Stomach (tissue), 4 donors: Measurements from ENCODE around the gene ANTXR2.

Experiments used
- EP300 ChIP-seq: sonication (generic); formaldehyde crosslinking; IDR thresholded peaks from one replicate; pipeline ENCODE4 v1.6.1; 2017; ENCODE audit warnings: antibody characterized with exemption
- TF ChIP-seq, protein P1 (sequence below), 7 experiments: fragments of 450-650 bp in 4 of 7; fragments of 200-600 bp in 3 of 7; sonication (generic) in 3 of 7; IDR thresholded peaks; one replicate each; pipeline ENCODE4 v1.5.1; 2016 to 2019; ENCODE audit warnings: antibody characterized with exemption in 7 of 7, control low read depth in 2 of 7, mild to moderate bottlenecking in 1 of 7

DNA sequence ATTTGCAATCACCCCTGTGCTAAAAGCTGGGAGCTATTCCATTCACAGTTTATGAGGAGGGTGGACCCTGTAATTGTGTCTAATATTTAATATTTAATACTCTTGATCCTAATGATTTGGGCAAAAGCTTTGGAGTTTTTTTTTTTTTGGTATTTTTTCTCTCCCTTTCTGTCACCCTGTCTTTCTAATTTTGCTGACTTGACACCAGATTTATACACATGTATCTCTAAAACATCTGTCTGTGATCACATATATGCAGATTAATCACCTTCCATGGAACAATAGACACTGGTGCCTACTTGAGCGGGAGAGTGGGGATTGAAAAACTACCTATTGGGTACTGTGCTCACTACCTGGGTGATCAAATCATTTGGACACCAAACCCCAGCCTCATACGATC, 18.7 kb upstream of the ANTXR2 start:
- TF ChIP-seq, protein P1, sequence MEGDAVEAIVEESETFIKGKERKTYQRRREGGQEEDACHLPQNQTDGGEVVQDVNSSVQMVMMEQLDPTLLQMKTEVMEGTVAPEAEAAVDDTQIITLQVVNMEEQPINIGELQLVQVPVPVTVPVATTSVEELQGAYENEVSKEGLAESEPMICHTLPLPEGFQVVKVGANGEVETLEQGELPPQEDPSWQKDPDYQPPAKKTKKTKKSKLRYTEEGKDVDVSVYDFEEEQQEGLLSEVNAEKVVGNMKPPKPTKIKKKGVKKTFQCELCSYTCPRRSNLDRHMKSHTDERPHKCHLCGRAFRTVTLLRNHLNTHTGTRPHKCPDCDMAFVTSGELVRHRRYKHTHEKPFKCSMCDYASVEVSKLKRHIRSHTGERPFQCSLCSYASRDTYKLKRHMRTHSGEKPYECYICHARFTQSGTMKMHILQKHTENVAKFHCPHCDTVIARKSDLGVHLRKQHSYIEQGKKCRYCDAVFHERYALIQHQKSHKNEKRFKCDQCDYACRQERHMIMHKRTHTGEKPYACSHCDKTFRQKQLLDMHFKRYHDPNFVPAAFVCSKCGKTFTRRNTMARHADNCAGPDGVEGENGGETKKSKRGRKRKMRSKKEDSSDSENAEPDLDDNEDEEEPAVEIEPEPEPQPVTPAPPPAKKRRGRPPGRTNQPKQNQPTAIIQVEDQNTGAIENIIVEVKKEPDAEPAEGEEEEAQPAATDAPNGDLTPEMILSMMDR (IDR thresholded peaks at IDR 0.05) = no peak
- TF ChIP-seq EP300 = no peak
